SK-N-SH treated with all-trans-retinoic acid at 6 μM for 48 hours (cell line): ENCODE measurements around the gene MEF2C.

Source experiments
- CSRNP3 ChIP-seq: fragments of 250-450 bp; sonication (Bioruptor Pico); IDR thresholded peaks from 2 replicates; pipeline ENCODE4 v1.5.1; 2021; ENCODE audit warnings: mild to moderate bottlenecking, moderate library complexity
- ESRRG ChIP-seq: fragments of 250-450 bp; sonication (Bioruptor Pico); IDR thresholded peaks from 2 replicates; pipeline ENCODE4 v1.6.1; 2021; ENCODE audit warnings: mild to moderate bottlenecking
- SNAI2 ChIP-seq: fragments of 250-450 bp; sonication (Bioruptor Pico); IDR thresholded peaks from 2 replicates; pipeline ENCODE4 v1.5.0; 2020; ENCODE audit warnings: mild to moderate bottlenecking, moderate library complexity
- ZFP3 ChIP-seq: fragments of 250-450 bp; sonication (Bioruptor Pico); IDR thresholded peaks from 2 replicates; pipeline ENCODE4 v1.5.0; 2020; ENCODE audit warnings: mild to moderate bottlenecking, moderate library complexity
- ZNF565 ChIP-seq: fragments of 450-650 bp; formaldehyde crosslinking; conservative IDR thresholded peaks from 2 replicates; pipeline ENCODE4 v1.5.0; 2020; ENCODE audit warnings: low read depth, mild to moderate bottlenecking, moderate library complexity
- TF ChIP-seq, protein P1 (sequence below): fragments of 250-450 bp; sonication (Bioruptor Pico); IDR thresholded peaks from 2 replicates; pipeline ENCODE4 v1.8.0; 2020; ENCODE audit warnings: mild to moderate bottlenecking, moderate library complexity, borderline replicate concordance

DNA sequence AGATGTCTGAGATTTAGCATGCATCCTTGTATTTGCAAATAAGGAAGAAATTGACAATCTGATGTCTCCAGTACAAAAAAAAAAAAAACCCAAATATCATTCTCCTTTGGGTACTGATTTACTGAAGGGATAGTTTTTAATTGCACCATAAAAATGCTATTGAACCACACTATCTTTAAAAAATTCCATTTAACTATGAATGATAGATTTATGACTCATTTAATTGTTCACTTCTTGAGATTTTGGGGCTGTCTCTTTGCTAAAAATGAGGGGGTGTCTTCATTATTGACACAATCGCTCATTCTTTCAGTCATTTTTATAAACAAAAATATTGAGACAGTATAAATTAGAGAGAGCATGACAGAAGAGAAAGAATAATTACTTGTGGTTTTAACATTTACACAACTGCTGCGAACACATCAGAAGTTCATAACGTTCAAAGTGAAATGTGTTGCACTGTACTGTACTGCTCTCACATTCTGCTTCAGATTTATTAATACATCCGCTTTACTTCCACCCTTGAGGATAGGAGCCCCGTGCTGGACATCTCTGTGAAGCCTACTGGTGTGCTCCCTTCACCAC, 142.3 kb downstream of the MEF2C start:
- TF ChIP-seq, protein P1, sequence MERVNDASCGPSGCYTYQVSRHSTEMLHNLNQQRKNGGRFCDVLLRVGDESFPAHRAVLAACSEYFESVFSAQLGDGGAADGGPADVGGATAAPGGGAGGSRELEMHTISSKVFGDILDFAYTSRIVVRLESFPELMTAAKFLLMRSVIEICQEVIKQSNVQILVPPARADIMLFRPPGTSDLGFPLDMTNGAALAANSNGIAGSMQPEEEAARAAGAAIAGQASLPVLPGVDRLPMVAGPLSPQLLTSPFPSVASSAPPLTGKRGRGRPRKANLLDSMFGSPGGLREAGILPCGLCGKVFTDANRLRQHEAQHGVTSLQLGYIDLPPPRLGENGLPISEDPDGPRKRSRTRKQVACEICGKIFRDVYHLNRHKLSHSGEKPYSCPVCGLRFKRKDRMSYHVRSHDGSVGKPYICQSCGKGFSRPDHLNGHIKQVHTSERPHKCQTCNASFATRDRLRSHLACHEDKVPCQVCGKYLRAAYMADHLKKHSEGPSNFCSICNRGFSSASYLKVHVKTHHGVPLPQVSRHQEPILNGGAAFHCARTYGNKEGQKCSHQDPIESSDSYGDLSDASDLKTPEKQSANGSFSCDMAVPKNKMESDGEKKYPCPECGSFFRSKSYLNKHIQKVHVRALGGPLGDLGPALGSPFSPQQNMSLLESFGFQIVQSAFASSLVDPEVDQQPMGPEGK: no peak
- TF ChIP-seq CSRNP3 (CRISPR knock-in tag) (no peak), SNAI2 (CRISPR knock-in tag) (no peak), ZNF565 (CRISPR knock-in tag) (no peak), ZFP3 (CRISPR knock-in tag) (no peak), ESRRG (CRISPR knock-in tag) (no peak)
